Adipocyte (in vitro differentiated cells): ENCODE data around the gene PRKN.
A peak's percentile ranks its signal among the peaks of the same experiment; 100 is the strongest.

Experiments
- DNase-seq: peaks from one replicate; pipeline ENCODE4 v3.0.0-alpha.2; 2015; ENCODE audit warnings: low read depth
- H3K27me3 ChIP-seq: replicated peaks from 2 replicates; pipeline ENCODE4 v1.7.0; 2013; ENCODE audit warnings: mild to moderate bottlenecking, low read length, moderate library complexity; ENCODE audit not compliant: control insufficient read depth, insufficient read depth
- H3K36me3 ChIP-seq: 2 replicates; pipeline ENCODE4 v1.7.0; 2013; ENCODE audit warnings: low read length, mild to moderate bottlenecking, moderate library complexity; ENCODE audit not compliant: control insufficient read depth, insufficient read depth, severe bottlenecking
- H3K4me1 ChIP-seq: 2 replicates; pipeline ENCODE4 v1.7.0; 2013; ENCODE audit warnings: mild to moderate bottlenecking, low read length, moderate library complexity; ENCODE audit not compliant: control insufficient read depth, insufficient read depth
- H3K4me3 ChIP-seq: 2 replicates; pipeline ENCODE4 v1.7.0; 2013; ENCODE audit warnings: mild to moderate bottlenecking, low read length, moderate library complexity
- H3K9ac ChIP-seq: 2 replicates; pipeline ENCODE4 v1.7.0; 2013; ENCODE audit warnings: mild to moderate bottlenecking, low read length, moderate library complexity
- H3K9me3 ChIP-seq: 2 replicates; pipeline ENCODE4 v1.7.0; 2013; ENCODE audit warnings: mild to moderate bottlenecking, low read length, moderate library complexity; ENCODE audit not compliant: control insufficient read depth

The PRKN gene

GRCh38 chr6:161637658-161638057, 1089.9 kb downstream of the PRKN start:
- H3K9me3 ChIP-seq, result no peaks in the 10 kb centered on the region
- no peaks in the 10 kb centered on the region for H3K36me3 ChIP-seq
- H3K9ac ChIP-seq, result no peak overlapping the region
- H3K4me1 ChIP-seq, result no peaks in the 10 kb centered on the region
- no peaks in the 10 kb centered on the region for H3K27me3 ChIP-seq
- DNase-seq, result no peak
- H3K4me3 ChIP-seq, result no peak overlapping the region

GRCh38 chr6:161636882-161637430, 1090.6 kb downstream of the PRKN start:
- no peak overlapping the region for H3K4me3 ChIP-seq
- H3K27me3 ChIP-seq, result no peaks in the 10 kb centered on the region
- peaks cover 6% of the 10 kb centered on the region for H3K4me1 ChIP-seq
- no peaks in the 10 kb centered on the region for H3K9me3 ChIP-seq
- no peak overlapping the region for H3K9ac ChIP-seq
- DNase-seq, result no peak
- no peaks in the 10 kb centered on the region for H3K36me3 ChIP-seq

- H3K36me3 ChIP-seq, result no peaks in the 10 kb centered on the region
- no peak overlapping the region for H3K4me3 ChIP-seq
These were observed 1091.6 kb downstream of the PRKN start for GRCh38 chr6:161635975-161636374.

GRCh38 chr6:161634916-161635315, 1092.7 kb downstream of the PRKN start:
- no peak overlapping the region for H3K4me3 ChIP-seq
- H3K9ac ChIP-seq, result no peak overlapping the region
- H3K27me3 ChIP-seq, result no peaks in the 10 kb centered on the region
- no peaks in the 10 kb centered on the region for H3K9me3 ChIP-seq
- no peak for DNase-seq
- peaks cover 21% of the 10 kb centered on the region for H3K4me1 ChIP-seq
- H3K36me3 ChIP-seq, result no peaks in the 10 kb centered on the region

More at GRCh38 chr6:161635975-161636374, 1091.6 kb downstream of the PRKN start:
- no peaks in the 10 kb centered on the region for H3K9me3 ChIP-seq
- H3K4me1 ChIP-seq, result peaks cover 16% of the 10 kb centered on the region
- DNase-seq, result no peak
- no peaks in the 10 kb centered on the region for H3K27me3 ChIP-seq
- H3K9ac ChIP-seq, result no peak overlapping the region

GRCh38 chr6:161631676-161632194, 1095.8 kb downstream of the PRKN start:
- no peaks in the 10 kb centered on the region for H3K27me3 ChIP-seq
- H3K9me3 ChIP-seq, result no peaks in the 10 kb centered on the region
- no peak overlapping the region for H3K9ac ChIP-seq
- H3K4me1 ChIP-seq, result peaks cover 21% of the 10 kb centered on the region
- no peaks in the 10 kb centered on the region for H3K36me3 ChIP-seq
- peak; percentile 89 for DNase-seq
- peak overlapping the region; percentile 52 for H3K4me3 ChIP-seq

GRCh38 chr6:161630674-161631073, 1096.9 kb downstream of the PRKN start:
- no peak for DNase-seq
- H3K27me3 ChIP-seq, result no peaks in the 10 kb centered on the region
- H3K9ac ChIP-seq, result no peak overlapping the region
- no peak overlapping the region for H3K4me3 ChIP-seq
- peaks cover 21% of the 10 kb centered on the region for H3K4me1 ChIP-seq
- H3K9me3 ChIP-seq, result no peaks in the 10 kb centered on the region
- no peaks in the 10 kb centered on the region for H3K36me3 ChIP-seq

- no peak overlapping the region for H3K9ac ChIP-seq
- no peaks in the 10 kb centered on the region for H3K36me3 ChIP-seq
- peaks cover 7% of the 10 kb centered on the region for H3K4me1 ChIP-seq
- no peaks in the 10 kb centered on the region for H3K27me3 ChIP-seq
- no peaks in the 10 kb centered on the region for H3K9me3 ChIP-seq
- DNase-seq, result no peak
- no peak overlapping the region for H3K4me3 ChIP-seq
These were observed 1101.4 kb downstream of the PRKN start for GRCh38 chr6:161626132-161626676.

GRCh38 chr6:161624111-161624510, 1103.5 kb downstream of the PRKN start:
- Histone ChIP-seq H3K9ac (no peak overlapping the region), H3K4me1 (no peaks in the 10 kb centered on the region), H3K36me3 (no peaks in the 10 kb centered on the region), H3K9me3 (no peaks in the 10 kb centered on the region), H3K4me3 (no peak overlapping the region), H3K27me3 (no peaks in the 10 kb centered on the region)
- DNase-seq, result no peak

GRCh38 chr6:161622779-161623178, 1104.8 kb downstream of the PRKN start:
- no peaks in the 10 kb centered on the region for H3K4me1 ChIP-seq
- no peak for DNase-seq
- H3K9me3 ChIP-seq, result no peaks in the 10 kb centered on the region
- H3K9ac ChIP-seq, result no peak overlapping the region
- no peaks in the 10 kb centered on the region for H3K36me3 ChIP-seq
- H3K27me3 ChIP-seq, result no peaks in the 10 kb centered on the region
- no peak overlapping the region for H3K4me3 ChIP-seq

GRCh38 chr6:161618831-161619454, 1108.6 kb downstream of the PRKN start:
- peak overlapping the region; percentile 35 for H3K4me3 ChIP-seq
- no peak overlapping the region for H3K9ac ChIP-seq
- H3K9me3 ChIP-seq, result no peaks in the 10 kb centered on the region
- no peaks in the 10 kb centered on the region for H3K4me1 ChIP-seq
- no peaks in the 10 kb centered on the region for H3K27me3 ChIP-seq
- peak; percentile 48 for DNase-seq
- no peaks in the 10 kb centered on the region for H3K36me3 ChIP-seq

- Histone ChIP-seq H3K9ac (no peak overlapping the region), H3K27me3 (no peaks in the 10 kb centered on the region), H3K36me3 (no peaks in the 10 kb centered on the region), H3K4me1 (no peaks in the 10 kb centered on the region), H3K4me3 (no peak overlapping the region), H3K9me3 (peaks cover 6% of the 10 kb centered on the region)
- DNase-seq, result no peak
These were observed 1113.9 kb downstream of the PRKN start for GRCh38 chr6:161613711-161614110.
